Lung (tissue), 12 donors: Measurements from ENCODE around the gene SPR. TPM values are rescaled to one million over a fixed set of nuclear protein-coding genes. Genes with fewer than 3 reads are reported as not detected.
A peak's percentile ranks its signal among the peaks of the same experiment; 100 is the strongest.

Source experiments
- ATAC-seq: fragments of 200-7000 bp; cut with Tn5 transposase; one replicate; pipeline ENCODE4 v1.9.1; 2020; ENCODE audit warnings: moderate number of reproducible peaks; ENCODE audit not compliant: insufficient read depth, low FRiP score
- DNase-seq, 3 donors: peaks; one replicate each; pipeline ENCODE4 v3.0.0-alpha.2; 2013 to 2017
- H3K27ac ChIP-seq, 2 donors: one replicate each; pipeline ENCODE4 v1.5.1; 2013; ENCODE audit warnings: mild to moderate bottlenecking in 2 of 2, moderate library complexity in 2 of 2, control low read depth in 1 of 2, inconsistent platforms in 1 of 2, low read depth in 1 of 2, low read length in 1 of 2
- H3K27me3 ChIP-seq, 3 donors: one replicate each; pipeline ENCODE4 v1.5.1; 2013; ENCODE audit warnings: low read length in 2 of 3; ENCODE audit not compliant: control insufficient read depth in 3 of 3, insufficient read depth in 3 of 3
- H3K36me3 ChIP-seq, 4 donors: one replicate each; pipeline ENCODE4 v1.5.1; 2013; ENCODE audit warnings: low read length in 4 of 4, mild to moderate bottlenecking in 1 of 4, moderate library complexity in 1 of 4; ENCODE audit not compliant: control insufficient read depth in 4 of 4, insufficient read depth in 4 of 4
- H3K4me1 ChIP-seq, 5 donors: one replicate each; pipeline ENCODE4 v1.5.1; 2013; ENCODE audit warnings: low read length in 5 of 5, mild to moderate bottlenecking in 2 of 5, moderate library complexity in 1 of 5; ENCODE audit not compliant: control insufficient read depth in 5 of 5, insufficient read depth in 5 of 5
- H3K4me3 ChIP-seq: one replicate; pipeline ENCODE4 v1.5.1; 2013; ENCODE audit warnings: mild to moderate bottlenecking, control low read depth, moderate library complexity
- H3K9ac ChIP-seq, 2 donors: one replicate each; pipeline ENCODE4 v1.5.1; 2013; ENCODE audit warnings: low read length in 2 of 2, control low read depth in 1 of 2; ENCODE audit not compliant: insufficient read depth in 1 of 2
- H3K9me3 ChIP-seq, 4 donors: one replicate each; pipeline ENCODE4 v1.5.1; 2013; ENCODE audit warnings: low read length in 3 of 4, mild to moderate bottlenecking in 1 of 4, moderate library complexity in 1 of 4; ENCODE audit not compliant: control insufficient read depth in 4 of 4, insufficient read depth in 3 of 4
- WGBS, 2 donors: extraction: QIAGEN DNeasy Blood & Tissue Kit; methylation state at CpG; one replicate each; pipeline ENCODE4 v1.1.7; 2013; 5-methylcytosine and 5-hydroxymethylcytosine counted together
- polyA plus RNA-seq, 2 donors: library from polyadenylated mRNA; stranded (reverse); fragments of 200-250 nt; gene quantifications; one replicate each; pipeline ENCODE4 v1.2.1, GENCODE V29; 2013
- total RNA-seq, 2 donors: library from RNA; depleted of rRNA in 1 of 2; stranded (reverse); fragments of >200 nt in 1 of 2; gene quantifications; one replicate each; pipeline ENCODE4 v1.2.1, GENCODE V29; 2014 to 2021
- TF ChIP-seq, protein P1 (sequence below): IDR thresholded peaks from 2 replicates; pipeline ENCODE4 v1.5.1; 2012; ENCODE audit warnings: mild to moderate bottlenecking; ENCODE audit errors: control extremely low read depth, extremely low read depth
- donor health status: control.
- donor health status: control.
- donor health status: Bipolar disorder and iron deficiency.
- donor health status: healthy.
- donor health status: DM: yes; HTN: yes; CAD: no.

The SPR gene
- total and polyA plus RNA-seq, 4 donors = 11.1 to 38.0 (median 31.9) TPM

DNA sequence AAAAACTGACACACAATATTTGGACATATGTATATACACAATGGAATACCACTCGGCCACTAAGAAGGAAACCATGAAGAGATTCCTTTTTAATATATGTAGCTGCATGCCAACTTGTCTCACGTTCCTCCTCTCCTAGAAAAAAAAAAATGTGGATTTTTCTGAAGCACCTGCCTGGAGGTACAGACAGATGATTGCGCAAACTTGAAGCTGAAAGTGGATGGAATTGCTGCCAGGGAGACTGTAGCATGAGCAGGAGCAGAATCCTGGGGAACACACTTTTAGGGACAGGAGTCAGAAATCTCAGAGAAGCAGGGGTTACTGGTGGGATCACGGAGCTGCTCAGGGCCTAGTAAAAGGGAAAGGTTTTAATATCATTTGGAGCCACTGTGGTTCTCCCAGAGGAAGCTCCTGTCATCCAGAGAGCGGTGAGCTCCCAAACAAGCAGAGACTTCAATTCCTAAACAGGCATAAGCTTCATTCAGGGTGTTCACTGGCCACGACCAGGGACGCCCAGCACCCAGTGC, 640 bp upstream of the SPR start:
- ATAC-seq (no peak), DNase-seq (peak in 1 of 3 donors; percentile 19)
- H3K27ac ChIP-seq = peak overlapping the region in 1 of 2 donors; percentile 86
- no peak overlapping the region for H3K9ac ChIP-seq
- 43 to 54% methylated on average over 7 of the region's 7 CpGs for WGBS, 2 donors
- H3K9me3 ChIP-seq = no peaks in the 10 kb centered on the region
- H3K36me3 ChIP-seq = peaks cover 0 to 8% (median 0%) of the 10 kb centered on the region in 4 donors
- H3K4me3 ChIP-seq = peak overlapping the region; percentile 59
- H3K27me3 ChIP-seq = no peaks in the 10 kb centered on the region
- peaks cover 0 to 9% (median 5%) of the 10 kb centered on the region in 5 donors for H3K4me1 ChIP-seq
- TF ChIP-seq, protein P1, sequence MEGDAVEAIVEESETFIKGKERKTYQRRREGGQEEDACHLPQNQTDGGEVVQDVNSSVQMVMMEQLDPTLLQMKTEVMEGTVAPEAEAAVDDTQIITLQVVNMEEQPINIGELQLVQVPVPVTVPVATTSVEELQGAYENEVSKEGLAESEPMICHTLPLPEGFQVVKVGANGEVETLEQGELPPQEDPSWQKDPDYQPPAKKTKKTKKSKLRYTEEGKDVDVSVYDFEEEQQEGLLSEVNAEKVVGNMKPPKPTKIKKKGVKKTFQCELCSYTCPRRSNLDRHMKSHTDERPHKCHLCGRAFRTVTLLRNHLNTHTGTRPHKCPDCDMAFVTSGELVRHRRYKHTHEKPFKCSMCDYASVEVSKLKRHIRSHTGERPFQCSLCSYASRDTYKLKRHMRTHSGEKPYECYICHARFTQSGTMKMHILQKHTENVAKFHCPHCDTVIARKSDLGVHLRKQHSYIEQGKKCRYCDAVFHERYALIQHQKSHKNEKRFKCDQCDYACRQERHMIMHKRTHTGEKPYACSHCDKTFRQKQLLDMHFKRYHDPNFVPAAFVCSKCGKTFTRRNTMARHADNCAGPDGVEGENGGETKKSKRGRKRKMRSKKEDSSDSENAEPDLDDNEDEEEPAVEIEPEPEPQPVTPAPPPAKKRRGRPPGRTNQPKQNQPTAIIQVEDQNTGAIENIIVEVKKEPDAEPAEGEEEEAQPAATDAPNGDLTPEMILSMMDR = no peak

DNA sequence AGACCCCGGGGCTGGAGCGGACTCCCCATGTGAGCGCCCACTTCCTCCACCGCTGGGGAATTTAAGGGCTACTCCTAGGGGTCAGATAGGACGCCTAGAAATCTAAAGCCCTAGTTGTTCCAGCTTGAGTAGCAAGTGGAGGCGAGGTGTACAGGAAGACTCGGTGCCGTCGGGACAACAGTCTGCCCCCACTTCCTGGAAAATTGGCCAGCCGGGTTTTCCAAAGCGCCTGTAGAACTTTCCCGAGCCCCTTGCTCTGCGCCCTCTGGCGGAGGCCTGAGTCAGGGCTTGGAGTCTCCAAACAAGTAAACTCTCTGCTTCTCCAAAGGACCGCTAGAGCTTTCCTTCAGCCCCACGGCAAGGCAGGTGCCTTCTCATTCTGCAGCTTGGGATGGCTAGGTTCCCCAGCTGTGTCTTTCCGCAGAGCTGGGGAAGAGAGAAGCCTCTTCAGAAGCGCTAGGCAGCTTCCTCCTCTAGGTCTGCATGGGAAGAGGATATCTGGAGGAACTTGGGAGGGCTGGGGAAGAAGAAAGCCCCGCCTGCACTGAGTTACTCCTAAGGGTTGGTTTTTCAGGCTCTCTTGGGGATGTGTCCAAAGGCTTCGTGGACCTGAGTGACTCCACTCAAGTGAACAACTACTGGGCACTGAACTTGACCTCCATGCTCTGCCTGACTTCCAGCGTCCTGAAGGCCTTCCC, 681 bp downstream of the SPR start:
- peaks cover 0 to 9% (median 5%) of the 10 kb centered on the region in 5 donors for H3K4me1 ChIP-seq
- H3K27me3 ChIP-seq = no peaks in the 10 kb centered on the region
- 8 to 10% methylated on average over 21 of the region's 21 CpGs for WGBS, 2 donors
- peak overlapping the region; percentile 59 for H3K4me3 ChIP-seq
- H3K36me3 ChIP-seq = peaks cover 0 to 16% (median 0%) of the 10 kb centered on the region in 4 donors
- peak overlapping the region; percentile 74 to 86 for H3K27ac ChIP-seq
- DNase-seq (peak; percentile 89 to 92 (median 90)), ATAC-seq (peak; percentile 85)
- no peaks in the 10 kb centered on the region for H3K9me3 ChIP-seq
- no peak overlapping the region for H3K9ac ChIP-seq
- TF ChIP-seq, protein P1 = peak; percentile 52

GRCh38 chr2:72888438-72889202, 1.4 kb downstream of the SPR start:
- H3K27ac ChIP-seq = no peak overlapping the region
- 86 to 92% methylated on average over 11 of the region's 11 CpGs for WGBS, 2 donors
- ATAC-seq = no peak
- H3K4me3 ChIP-seq = no peak overlapping the region
- no peak overlapping the region for H3K9ac ChIP-seq
- H3K4me1 ChIP-seq = peaks cover 0 to 9% (median 5%) of the 10 kb centered on the region in 5 donors
- no peaks in the 10 kb centered on the region for H3K27me3 ChIP-seq
- no peak for DNase-seq
- peaks cover 0 to 16% (median 0%) of the 10 kb centered on the region in 4 donors for H3K36me3 ChIP-seq
- H3K9me3 ChIP-seq = no peaks in the 10 kb centered on the region
- TF ChIP-seq, protein P1 = no peak
